Measurements from ENCODE around the gene PID1.

- no peak for TF ChIP-seq POLR2A (IDR thresholded peaks at IDR 0.05; ENCODE audit: low read length)
- TF ChIP-seq GATA1 (IDR thresholded peaks at IDR 0.05; ENCODE audit: low read depth, low read length): no peak
These were observed 40.2 kb downstream of the PID1 start for GRCh38 chr2:229230911-229231310.
